SK-N-SH (cell line): ENCODE data around the gene ANKK1. TPM values are rescaled to one million over a fixed set of nuclear protein-coding genes. Genes with fewer than 3 reads are reported as not detected.

Experiments
- CTCF ChIA-PET: fragments of 300-600, 350-600 bp; formaldehyde crosslinking; extraction: SDS; loops from one replicate; lab custom pipeline; 2021; lab: Yijun Ruan, JAX
- POLR2A ChIA-PET: fragments of 350-600 bp; sonication (Branson Sonifier 250); formaldehyde crosslinking; extraction: SDS; loops from one replicate; lab custom pipeline; 2020; ENCODE audit warnings: antibody characterized with exemption, inconsistent platforms; lab: Yijun Ruan, JAX
- DNase-seq: peaks from one replicate; pipeline ENCODE4 v3.0.0; 2012
- H2AFZ ChIP-seq: fragments of 200-600 bp; sonication (generic); 2 replicates; pipeline ENCODE4 v1.8.1; 2016; ENCODE audit warnings: antibody characterized with exemption, mild to moderate bottlenecking, low read depth
- H3F3A ChIP-seq: fragments of 200-600 bp; sonication (generic); replicated peaks from 2 replicates; pipeline ENCODE3; 2016; ENCODE audit warnings: antibody characterized with exemption, mild to moderate bottlenecking; ENCODE audit not compliant: insufficient read depth
- H3K27ac ChIP-seq, 2 experiments: fragments of 200-500 bp in 1 of 2; fragments of 200-600 bp in 1 of 2; sonication (Bioruptor generic) in 1 of 2; sonication (generic), shearing (Covaris generic) in 1 of 2; 2 replicates each; pipeline versions ENCODE4 v1.5.1 to v1.6.1; 2014 to 2016; ENCODE audit warnings: low read depth in 2 of 2, inconsistent platforms in 1 of 2, low read length in 1 of 2, mild to moderate bottlenecking in 1 of 2, mixed read lengths in 1 of 2
- H3K27me3 ChIP-seq: fragments of 200-600 bp; sonication (generic), shearing (Covaris generic); 2 replicates; pipeline ENCODE4 v1.6.1; 2016; ENCODE audit warnings: mixed run types; ENCODE audit not compliant: insufficient read depth
- H3K36me3 ChIP-seq, 2 experiments: fragments of 200-500 bp in 1 of 2; fragments of 200-600 bp in 1 of 2; sonication (Bioruptor generic) in 1 of 2; sonication (generic) in 1 of 2; replicated peaks in 1 of 2; 2 replicates each; pipeline versions ENCODE3 to v1.5.1; 2014 to 2016; ENCODE audit warnings: low read length in 1 of 2, mild to moderate bottlenecking in 1 of 2; ENCODE audit not compliant: insufficient read depth in 2 of 2, control insufficient read depth in 1 of 2
- H3K4me1 ChIP-seq, 2 experiments: fragments of 200-500 bp in 1 of 2; fragments of 200-600 bp in 1 of 2; sonication (Bioruptor generic) in 1 of 2; sonication (generic), shearing (Covaris generic) in 1 of 2; 2 replicates each; pipeline versions ENCODE4 v1.5.1 to v1.6.1; 2014 to 2016; ENCODE audit warnings: low read depth in 1 of 2, low read length in 1 of 2, mixed run types in 1 of 2; ENCODE audit not compliant: insufficient read depth in 2 of 2, control insufficient read depth in 1 of 2
- H3K4me2 ChIP-seq: fragments of 200-600 bp; sonication (generic), shearing (Covaris generic); 2 replicates; pipeline ENCODE4 v1.6.1; 2017; ENCODE audit warnings: mixed run types
- H3K4me3 ChIP-seq, 2 experiments: fragments of 200-500 bp in 1 of 2; fragments of 200-600 bp in 1 of 2; sonication (Bioruptor generic) in 1 of 2; sonication (generic), shearing (Covaris generic) in 1 of 2; 2 replicates each; pipeline versions ENCODE4 v1.5.1 to v1.8.1; 2014 to 2016; ENCODE audit warnings: low read depth in 2 of 2, inconsistent platforms in 1 of 2, low read length in 1 of 2, mild to moderate bottlenecking in 1 of 2, mixed read lengths in 1 of 2, moderate library complexity in 1 of 2
- H3K79me2 ChIP-seq: fragments of 200-600 bp; sonication (generic); 2 replicates; pipeline ENCODE4 v1.8.1; 2017; ENCODE audit warnings: mild to moderate bottlenecking; ENCODE audit not compliant: insufficient read depth
- H3K9ac ChIP-seq: fragments of 200-600 bp; sonication (generic); 2 replicates; pipeline ENCODE4 v1.6.1; 2017; ENCODE audit warnings: mixed run types
- H3K9me2 ChIP-seq: fragments of 200-600 bp; sonication (generic); 2 replicates; pipeline ENCODE4 v1.6.1; 2017; ENCODE audit warnings: mixed run types
- H3K9me3 ChIP-seq: fragments of 200-600 bp; sonication (generic); 2 replicates; pipeline ENCODE4 v1.6.1; 2017; ENCODE audit warnings: mixed run types, mild to moderate bottlenecking, moderate library complexity
- H4K20me1 ChIP-seq: fragments of 200-600 bp; sonication (generic); 2 replicates; pipeline ENCODE4 v1.6.1; 2017; ENCODE audit warnings: mild to moderate bottlenecking, mixed run types; ENCODE audit not compliant: insufficient read depth
- CTCF ChIP-seq: fragments of 200-600 bp; sonication (generic); IDR thresholded peaks from 2 replicates; pipeline ENCODE4 v1.6.1; 2017; ENCODE audit warnings: antibody characterized with exemption, mild to moderate bottlenecking, moderate library complexity
- EP300 ChIP-seq, 2 experiments: IDR thresholded peaks; 2 replicates each; pipeline versions ENCODE4 v1.4.0 to v1.6.1; 2012; ENCODE audit warnings: borderline replicate concordance in 1 of 2, low read depth in 1 of 2, low read length in 1 of 2
- EZH2phosphoT487 ChIP-seq: fragments of 200-600 bp; sonication (generic); IDR thresholded peaks from 2 replicates; pipeline ENCODE4 v1.6.1; 2017; ENCODE audit warnings: low read depth, mixed run types, mild to moderate bottlenecking, antibody characterized with exemption, moderate library complexity, borderline replicate concordance
- FOSL2 ChIP-seq: IDR thresholded peaks from 2 replicates; pipeline ENCODE4 v1.4.0; 2012; ENCODE audit warnings: low read depth, mild to moderate bottlenecking, moderate library complexity, borderline replicate concordance
- FOXM1 ChIP-seq: IDR thresholded peaks from 2 replicates; pipeline ENCODE4 v1.4.0; 2012; ENCODE audit warnings: low read depth, mild to moderate bottlenecking
- MXI1 ChIP-seq: IDR thresholded peaks from 2 replicates; pipeline ENCODE4 v1.6.1; 2012; ENCODE audit warnings: mild to moderate bottlenecking, low read depth, low read length, improper control_type of control experiment
- RFX5 ChIP-seq: IDR thresholded peaks from 2 replicates; pipeline ENCODE4 v1.6.1; 2012; ENCODE audit warnings: mild to moderate bottlenecking, improper control_type of control experiment, low read length
- TAF1 ChIP-seq: IDR thresholded peaks from 2 replicates; pipeline ENCODE4 v1.6.1; 2012; ENCODE audit warnings: low read depth, mild to moderate bottlenecking, low read length, moderate library complexity, borderline replicate concordance
- TCF12 ChIP-seq: IDR thresholded peaks from 2 replicates; pipeline ENCODE4 v1.4.0; 2012
- YY1 ChIP-seq: IDR thresholded peaks from 2 replicates; pipeline ENCODE4 v1.4.0; 2012; ENCODE audit warnings: low read depth, mild to moderate bottlenecking
- ZBTB33 ChIP-seq: IDR thresholded peaks from 2 replicates; pipeline ENCODE4 v1.4.0; 2012; ENCODE audit warnings: low read depth, borderline replicate concordance
- WGBS: methylation state at CpG from one replicate; pipeline ENCODE4 v1.1.6; 2017; ENCODE audit warnings: low lambda C conversion rate; 5-methylcytosine and 5-hydroxymethylcytosine counted together
- polyA plus RNA-seq, 3 experiments: library from polyadenylated mRNA; depleted of rRNA; stranded (reverse); fragments of >200 nt; gene quantifications; 2 replicates each; pipeline ENCODE4 v1.2.3, GENCODE V29; 2012
- TF ChIP-seq, protein P1 (sequence below): IDR thresholded peaks from 2 replicates; pipeline ENCODE4; 2012
- TF ChIP-seq, protein P2 (sequence below): fragments of 150-350 bp; IDR thresholded peaks from 2 replicates; pipeline ENCODE4 v1.6.1; 2017; ENCODE audit warnings: antibody characterized with exemption, low read length, low read depth, borderline replicate concordance
- TF ChIP-seq, protein P3 (sequence below): fragments of 150-350 bp; IDR thresholded peaks from 2 replicates; pipeline ENCODE4 v1.6.1; 2016; ENCODE audit warnings: mild to moderate bottlenecking, low read depth, low read length

ANKK1 gene
- polyA plus RNA-seq, 1 of the 3 experiments (the other 2 are of a cell fraction) = 0.05 TPM

DNA sequence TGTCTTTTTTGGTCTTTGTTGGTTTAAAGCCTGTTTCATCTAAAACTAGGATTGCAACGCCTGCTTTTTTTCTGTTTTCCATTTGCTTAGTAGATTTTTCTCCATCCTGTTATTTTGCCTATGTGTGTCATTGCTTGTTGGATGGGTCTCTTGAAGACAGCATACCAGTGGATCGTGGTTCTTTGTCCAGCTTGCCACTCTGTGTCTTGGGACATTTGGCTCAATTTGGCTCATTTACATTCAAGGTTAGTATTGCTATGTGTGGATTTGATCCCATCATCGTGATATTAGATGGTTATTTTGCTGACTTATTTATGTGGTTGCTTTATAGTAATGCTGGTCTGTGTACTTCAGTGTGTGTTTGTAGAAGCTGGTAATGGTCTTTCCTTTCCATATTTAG lies 31.4 kb upstream of the ANKK1 start:
- no peaks in the 10 kb centered on the region for H3K79me2 ChIP-seq
- no peak overlapping the region for H3K27ac ChIP-seq
- TF ChIP-seq FOSL2 (no peak), TCF12 (no peak), TAF1 (no peak), FOXM1 (no peak), ZBTB33 (no peak), YY1 (no peak), MXI1 (no peak), CTCF (no peak), EZH2phosphoT487 (no peak), EP300 (IDR thresholded peaks at IDR 0.05; ENCODE audit: borderline replicate concordance in 1 of 2, low read depth in 1 of 2, low read length in 1 of 2) (no peak), RFX5 (no peak)
- TF ChIP-seq, protein P1, sequence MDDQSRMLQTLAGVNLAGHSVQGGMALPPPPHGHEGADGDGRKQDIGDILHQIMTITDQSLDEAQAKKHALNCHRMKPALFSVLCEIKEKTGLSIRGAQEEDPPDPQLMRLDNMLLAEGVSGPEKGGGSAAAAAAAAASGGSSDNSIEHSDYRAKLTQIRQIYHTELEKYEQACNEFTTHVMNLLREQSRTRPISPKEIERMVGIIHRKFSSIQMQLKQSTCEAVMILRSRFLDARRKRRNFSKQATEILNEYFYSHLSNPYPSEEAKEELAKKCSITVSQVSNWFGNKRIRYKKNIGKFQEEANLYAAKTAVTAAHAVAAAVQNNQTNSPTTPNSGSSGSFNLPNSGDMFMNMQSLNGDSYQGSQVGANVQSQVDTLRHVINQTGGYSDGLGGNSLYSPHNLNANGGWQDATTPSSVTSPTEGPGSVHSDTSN = no peak
- TF ChIP-seq, protein P2, sequence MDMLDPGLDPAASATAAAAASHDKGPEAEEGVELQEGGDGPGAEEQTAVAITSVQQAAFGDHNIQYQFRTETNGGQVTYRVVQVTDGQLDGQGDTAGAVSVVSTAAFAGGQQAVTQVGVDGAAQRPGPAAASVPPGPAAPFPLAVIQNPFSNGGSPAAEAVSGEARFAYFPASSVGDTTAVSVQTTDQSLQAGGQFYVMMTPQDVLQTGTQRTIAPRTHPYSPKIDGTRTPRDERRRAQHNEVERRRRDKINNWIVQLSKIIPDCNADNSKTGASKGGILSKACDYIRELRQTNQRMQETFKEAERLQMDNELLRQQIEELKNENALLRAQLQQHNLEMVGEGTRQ = no peak
- TF ChIP-seq, protein P3, sequence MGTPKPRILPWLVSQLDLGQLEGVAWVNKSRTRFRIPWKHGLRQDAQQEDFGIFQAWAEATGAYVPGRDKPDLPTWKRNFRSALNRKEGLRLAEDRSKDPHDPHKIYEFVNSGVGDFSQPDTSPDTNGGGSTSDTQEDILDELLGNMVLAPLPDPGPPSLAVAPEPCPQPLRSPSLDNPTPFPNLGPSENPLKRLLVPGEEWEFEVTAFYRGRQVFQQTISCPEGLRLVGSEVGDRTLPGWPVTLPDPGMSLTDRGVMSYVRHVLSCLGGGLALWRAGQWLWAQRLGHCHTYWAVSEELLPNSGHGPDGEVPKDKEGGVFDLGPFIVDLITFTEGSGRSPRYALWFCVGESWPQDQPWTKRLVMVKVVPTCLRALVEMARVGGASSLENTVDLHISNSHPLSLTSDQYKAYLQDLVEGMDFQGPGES = no peak
- no peaks in the 10 kb centered on the region for H3F3A ChIP-seq
- H3K9me2 ChIP-seq = no peaks in the 10 kb centered on the region
- H3K9ac ChIP-seq = no peak overlapping the region
- no peaks in the 10 kb centered on the region for H4K20me1 ChIP-seq
- no peaks in the 10 kb centered on the region for H3K4me1 ChIP-seq
- no peaks in the 10 kb centered on the region for H3K9me3 ChIP-seq
- H3K36me3 ChIP-seq = peaks cover 21 to 26% of the 10 kb centered on the region in 2 experiments
- WGBS = 65% methylated on average over 3 of the region's 3 CpGs
- no peaks in the 10 kb centered on the region for H3K27me3 ChIP-seq
- no peak overlapping the region for H2AFZ ChIP-seq
- H3K4me2 ChIP-seq = no peak overlapping the region
- no peak overlapping the region for H3K4me3 ChIP-seq
- ChIA-PET POLR2A (no interaction called here), CTCF (no interaction called here)
- no peak for DNase-seq
